Mesenchymal stem cell (in vitro differentiated cells and primary cell): ENCODE measurements around the gene PPP2R5D.
"Not testable (repeated sequence)": the region's sequence is repeated elsewhere in the genome, so short reads cannot be mapped to it uniquely, and the experiment has no call there.

Experiments
- DNase-seq: peaks from one replicate; pipeline ENCODE4 v3.0.0-alpha.2; 2013
- H2AFZ ChIP-seq: one replicate; pipeline ENCODE4 v1.6.1; 2013; ENCODE audit warnings: low read depth, mild to moderate bottlenecking, control low read depth, inconsistent platforms, low read length, moderate library complexity
- H2AK5ac ChIP-seq: 2 replicates; pipeline ENCODE4 v1.6.1; 2013; ENCODE audit warnings: low read length, moderate library complexity, mild to moderate bottlenecking, inconsistent platforms; ENCODE audit not compliant: severe bottlenecking
- H2BK120ac ChIP-seq: one replicate; pipeline ENCODE4 v1.6.1; 2013; ENCODE audit warnings: low read depth, mild to moderate bottlenecking, inconsistent platforms, low read length, moderate library complexity
- H2BK12ac ChIP-seq, 2 experiments: one replicate each; pipeline ENCODE4 v1.6.1; 2013; ENCODE audit warnings: inconsistent platforms in 2 of 2, low read length in 2 of 2, mild to moderate bottlenecking in 2 of 2, moderate library complexity in 2 of 2, control low read depth in 1 of 2
- H2BK15ac ChIP-seq: one replicate; pipeline ENCODE4 v1.6.1; 2013; ENCODE audit warnings: mild to moderate bottlenecking, low read depth, inconsistent platforms; ENCODE audit not compliant: poor library complexity, severe bottlenecking
- H2BK5ac ChIP-seq: 2 replicates; pipeline ENCODE4 v1.6.1; 2013; ENCODE audit warnings: low read depth, mild to moderate bottlenecking, low read length, control low read depth, inconsistent platforms; ENCODE audit not compliant: poor library complexity, severe bottlenecking
- H3K14ac ChIP-seq, 2 experiments: one replicate each; pipeline ENCODE4 v1.6.1; 2013; ENCODE audit warnings: inconsistent platforms in 2 of 2, low read length in 2 of 2, control low read depth in 1 of 2, mild to moderate bottlenecking in 1 of 2, moderate library complexity in 1 of 2
- H3K18ac ChIP-seq, 2 experiments: one replicate each; pipeline ENCODE4 v1.6.1; 2013; ENCODE audit warnings: inconsistent platforms in 2 of 2, low read length in 2 of 2, control low read depth in 1 of 2, low read depth in 1 of 2, mild to moderate bottlenecking in 1 of 2
- H3K23ac ChIP-seq, 2 experiments: one replicate each; pipeline ENCODE4 v1.6.1; 2013; ENCODE audit warnings: inconsistent platforms in 2 of 2, low read length in 2 of 2, mild to moderate bottlenecking in 2 of 2, moderate library complexity in 2 of 2, control low read depth in 1 of 2
- H3K27ac ChIP-seq: 2 replicates; pipeline ENCODE4 v1.5.1; 2013; ENCODE audit warnings: mild to moderate bottlenecking, moderate library complexity, low read length, control low read depth, inconsistent platforms; ENCODE audit not compliant: poor library complexity, severe bottlenecking
- H3K27me3 ChIP-seq, 2 experiments: 2 replicates each; pipeline versions ENCODE4 v1.6.1 to v1.7.0; 2013; ENCODE audit warnings: low read length in 2 of 2, mild to moderate bottlenecking in 2 of 2, moderate library complexity in 2 of 2, control low read depth in 1 of 2, inconsistent platforms in 1 of 2; ENCODE audit not compliant: control insufficient read depth in 1 of 2, insufficient read depth in 1 of 2
- H3K36me3 ChIP-seq, 2 experiments: 2 replicates each; pipeline versions ENCODE4 v1.6.1 to v1.7.0; 2013; ENCODE audit warnings: low read length in 2 of 2, control low read depth in 1 of 2, inconsistent platforms in 1 of 2, low read depth in 1 of 2, mild to moderate bottlenecking in 1 of 2; ENCODE audit not compliant: insufficient read depth in 2 of 2, control insufficient read depth in 1 of 2
- H3K4ac ChIP-seq, 2 experiments: one replicate each; pipeline ENCODE4 v1.6.1; 2013; ENCODE audit warnings: inconsistent platforms in 2 of 2, low read length in 2 of 2, mild to moderate bottlenecking in 2 of 2, moderate library complexity in 2 of 2, control low read depth in 1 of 2, low read depth in 1 of 2
- H3K4me1 ChIP-seq: 2 replicates; pipeline ENCODE4 v1.6.1; 2013; ENCODE audit warnings: low read depth, low read length, control low read depth; ENCODE audit not compliant: control insufficient read depth, insufficient read depth
- H3K4me2 ChIP-seq: 2 replicates; pipeline ENCODE4 v1.6.1; 2013; ENCODE audit warnings: low read length, mild to moderate bottlenecking, inconsistent platforms; ENCODE audit not compliant: poor library complexity, severe bottlenecking
- H3K4me3 ChIP-seq, 2 experiments: 2 replicates each; pipeline versions ENCODE4 v1.5.1 to v1.7.0; 2013; ENCODE audit warnings: low read length in 2 of 2, mild to moderate bottlenecking in 2 of 2, control low read depth in 1 of 2, low read depth in 1 of 2; ENCODE audit not compliant: insufficient read depth in 1 of 2
- H3K79me1 ChIP-seq: replicated peaks from 2 replicates; pipeline ENCODE4 v1.6.1; 2013; ENCODE audit warnings: mild to moderate bottlenecking, control low read depth, low read length, inconsistent platforms; ENCODE audit not compliant: poor library complexity, severe bottlenecking
- H3K9ac ChIP-seq: 2 replicates; pipeline ENCODE4 v1.7.0; 2013; ENCODE audit warnings: mild to moderate bottlenecking, low read length, moderate library complexity
- H3K9me3 ChIP-seq: 2 replicates; pipeline ENCODE4 v1.7.0; 2013; ENCODE audit warnings: mild to moderate bottlenecking, low read length; ENCODE audit not compliant: control insufficient read depth
- H4K8ac ChIP-seq: one replicate; pipeline ENCODE4 v1.6.1; 2013; ENCODE audit warnings: inconsistent platforms, mild to moderate bottlenecking, low read length, moderate library complexity
- H4K91ac ChIP-seq: one replicate; pipeline ENCODE4 v1.6.1; 2013; ENCODE audit warnings: mild to moderate bottlenecking, low read length, inconsistent platforms
- WGBS: methylation state at CpG from one replicate; pipeline ENCODE4 v1.1.7; 2013; ENCODE audit warnings: mixed read lengths; 5-methylcytosine and 5-hydroxymethylcytosine counted together

Gene PPP2R5D

DNA sequence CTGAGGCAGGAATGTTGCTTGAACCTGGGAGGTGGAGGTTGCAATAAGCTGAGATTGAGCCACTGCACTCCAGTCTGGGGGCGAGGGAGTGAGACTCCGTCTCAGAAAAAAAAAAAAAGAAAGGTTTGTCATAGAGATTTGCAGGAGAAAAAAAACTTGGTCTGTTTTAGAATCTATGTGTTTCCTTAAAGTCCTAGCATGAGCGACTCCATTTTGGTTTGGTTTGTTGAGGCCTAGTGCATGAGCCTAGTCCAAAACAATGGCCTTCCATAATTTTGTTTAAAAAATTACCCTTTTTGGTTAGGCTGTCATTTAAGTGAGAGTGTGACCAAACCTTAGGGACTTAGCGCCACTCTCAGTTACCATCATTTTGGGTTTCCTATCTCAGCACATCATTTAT lies 32.0 kb upstream of the PPP2R5D start:
- no peak overlapping the region for H2AFZ ChIP-seq
- no peaks in the 10 kb centered on the region for H3K9me3 ChIP-seq
- no peak overlapping the region for H3K23ac ChIP-seq
- no peak overlapping the region for H2BK120ac ChIP-seq
- no peak overlapping the region for H3K18ac ChIP-seq
- H2BK15ac ChIP-seq, result no peak overlapping the region
- no peaks in the 10 kb centered on the region for H3K36me3 ChIP-seq
- no peaks in the 10 kb centered on the region for H3K4me1 ChIP-seq
- no peak overlapping the region for H2AK5ac ChIP-seq
- H3K27ac ChIP-seq, result no peak overlapping the region
- no peak overlapping the region for H3K14ac ChIP-seq
- WGBS, result 87% methylated on average over 2 of the region's 4 CpGs
- H2BK12ac ChIP-seq, result no peak overlapping the region
- H3K9ac ChIP-seq, result no peak overlapping the region
- H3K4me3 ChIP-seq, result no peak overlapping the region
- no peak overlapping the region for H2BK5ac ChIP-seq
- no peak overlapping the region for H4K8ac ChIP-seq
- DNase-seq, result no peak
- no peaks in the 10 kb centered on the region for H3K27me3 ChIP-seq
- H4K91ac ChIP-seq, result no peak overlapping the region
- H3K79me1 ChIP-seq, result no peaks in the 10 kb centered on the region
- H3K4me2 ChIP-seq, result no peak overlapping the region
- H3K4ac ChIP-seq, result no peak overlapping the region

- H3K4me2 ChIP-seq, H2BK15ac ChIP-seq, H3K23ac ChIP-seq, H3K27ac ChIP-seq, H4K8ac ChIP-seq, H2AK5ac ChIP-seq, H3K14ac ChIP-seq, H3K9me3 ChIP-seq, H2BK12ac ChIP-seq, H3K4ac ChIP-seq, H3K4me3 ChIP-seq, H2AFZ ChIP-seq, DNase-seq, H3K79me1 ChIP-seq, H3K27me3 ChIP-seq, H4K91ac ChIP-seq, H2BK5ac ChIP-seq, H2BK120ac ChIP-seq, H3K4me1 ChIP-seq, H3K36me3 ChIP-seq, H3K9ac ChIP-seq, H3K18ac ChIP-seq: not testable (repeated sequence)
- WGBS, result 96% methylated on average over 4 of the region's 4 CpGs
These were observed 30.0 kb upstream of the PPP2R5D start for GRCh38 chr6:42954405-42954804.

- Histone ChIP-seq H3K18ac (no peak overlapping the region), H3K36me3 (peaks cover 11% of the 10 kb centered on the region in 2 experiments), H2BK120ac (no peak overlapping the region), H3K27me3 (no peaks in the 10 kb centered on the region), H2BK5ac (no peak overlapping the region), H2BK15ac (no peak overlapping the region), H2BK12ac (no peak overlapping the region), H3K27ac (no peak overlapping the region), H3K4ac (no peak overlapping the region), H2AFZ (no peak overlapping the region), H3K4me1 (peaks cover 13% of the 10 kb centered on the region), H2AK5ac (no peak overlapping the region), H4K8ac (no peak overlapping the region), H3K9me3 (no peaks in the 10 kb centered on the region), H3K9ac (no peak overlapping the region), H3K14ac (no peak overlapping the region), H3K4me3 (no peak overlapping the region), H4K91ac (no peak overlapping the region), H3K4me2 (no peak overlapping the region), H3K79me1 (no peaks in the 10 kb centered on the region), H3K23ac (no peak overlapping the region)
- no peak for DNase-seq
- 96% methylated on average over 5 of the region's 8 CpGs for WGBS
These were observed 26.2 kb upstream of the PPP2R5D start for GRCh38 chr6:42958125-42958524.

- Histone ChIP-seq H3K18ac (no peak overlapping the region), H3K36me3 (peaks cover 26% of the 10 kb centered on the region in 2 experiments), H2BK12ac (no peak overlapping the region), H3K79me1 (no peaks in the 10 kb centered on the region), H2BK15ac (no peak overlapping the region), H4K91ac (no peak overlapping the region), H3K27me3 (no peaks in the 10 kb centered on the region), H2AFZ (no peak overlapping the region), H3K14ac (no peak overlapping the region), H3K27ac (no peak overlapping the region), H3K4me3 (peak overlapping the region in 1 of 2 experiments; percentile 80), H3K4me2 (peak overlapping the region; percentile 60), H3K4me1 (peaks cover 13% of the 10 kb centered on the region), H2BK120ac (no peak overlapping the region), H3K9ac (peak overlapping the region; percentile 51), H2AK5ac (no peak overlapping the region), H4K8ac (no peak overlapping the region), H3K4ac (no peak overlapping the region), H2BK5ac (no peak overlapping the region), H3K9me3 (no peaks in the 10 kb centered on the region), H3K23ac (no peak overlapping the region)
- no peak for DNase-seq
- 54% methylated on average over 12 of the region's 13 CpGs for WGBS
These were observed 24.5 kb upstream of the PPP2R5D start for GRCh38 chr6:42959917-42960242.
